Muscle layer of colon (tissue), 2 donors: Measurements from ENCODE around the gene FBXL19.

Experiments used
- H3K27ac ChIP-seq: one replicate; pipeline ENCODE4 v1.7.0; 2013; ENCODE audit warnings: low read depth, mild to moderate bottlenecking, low read length, moderate library complexity
- H3K27me3 ChIP-seq, 2 donors: one replicate each; pipeline ENCODE4 v1.7.0; 2013; ENCODE audit warnings: low read length in 2 of 2, mild to moderate bottlenecking in 2 of 2; ENCODE audit not compliant: insufficient read depth in 2 of 2, control insufficient read depth in 1 of 2
- H3K36me3 ChIP-seq: one replicate; pipeline ENCODE4 v1.7.0; 2013; ENCODE audit warnings: mild to moderate bottlenecking, low read length; ENCODE audit not compliant: insufficient read depth
- H3K4me1 ChIP-seq: one replicate; pipeline ENCODE4 v1.7.0; 2013; ENCODE audit warnings: mild to moderate bottlenecking, low read length; ENCODE audit not compliant: insufficient read depth
- H3K4me3 ChIP-seq, 2 donors: one replicate each; pipeline ENCODE4 v1.7.0; 2013; ENCODE audit warnings: low read length in 2 of 2, low read depth in 1 of 2, mild to moderate bottlenecking in 1 of 2, moderate library complexity in 1 of 2
- H3K9ac ChIP-seq: one replicate; pipeline ENCODE4 v1.7.0; 2013; ENCODE audit warnings: low read length
- H3K9me3 ChIP-seq: one replicate; pipeline ENCODE4 v1.7.0; 2013; ENCODE audit warnings: mild to moderate bottlenecking, low read length
- donor health status: abdominal sarcoma.
- donor health status: Adenocarcinoma of cecum.

Gene FBXL19

DNA sequence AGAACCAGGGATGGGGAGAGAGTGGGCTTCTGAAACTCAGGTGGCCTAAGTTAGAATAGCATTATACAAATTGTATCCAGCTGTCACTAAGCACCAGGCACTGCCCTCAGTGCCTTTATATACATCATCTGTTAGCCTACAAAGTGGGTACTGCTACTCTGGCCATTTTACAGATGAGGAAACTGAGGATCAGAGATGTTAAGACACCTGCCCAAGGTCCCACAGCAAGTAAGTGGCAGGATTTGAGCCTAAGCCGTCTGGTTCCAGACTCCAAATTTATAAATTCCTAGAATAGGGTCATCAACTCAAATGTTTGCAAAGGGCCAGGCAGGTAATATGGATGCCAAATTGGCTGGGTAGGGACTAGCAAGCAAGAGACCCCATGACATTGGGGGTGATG is 27.8 kb downstream of the FBXL19 start:
- H3K9ac ChIP-seq, result no peak overlapping the region
- peaks cover 31% of the 10 kb centered on the region for H3K4me1 ChIP-seq
- H3K4me3 ChIP-seq, result peak overlapping the region in 1 of 2 donors; percentile 21
- peak overlapping the region; percentile 35 for H3K27ac ChIP-seq
- no peaks in the 10 kb centered on the region for H3K27me3 ChIP-seq
- no peaks in the 10 kb centered on the region for H3K9me3 ChIP-seq
- no peaks in the 10 kb centered on the region for H3K36me3 ChIP-seq

DNA sequence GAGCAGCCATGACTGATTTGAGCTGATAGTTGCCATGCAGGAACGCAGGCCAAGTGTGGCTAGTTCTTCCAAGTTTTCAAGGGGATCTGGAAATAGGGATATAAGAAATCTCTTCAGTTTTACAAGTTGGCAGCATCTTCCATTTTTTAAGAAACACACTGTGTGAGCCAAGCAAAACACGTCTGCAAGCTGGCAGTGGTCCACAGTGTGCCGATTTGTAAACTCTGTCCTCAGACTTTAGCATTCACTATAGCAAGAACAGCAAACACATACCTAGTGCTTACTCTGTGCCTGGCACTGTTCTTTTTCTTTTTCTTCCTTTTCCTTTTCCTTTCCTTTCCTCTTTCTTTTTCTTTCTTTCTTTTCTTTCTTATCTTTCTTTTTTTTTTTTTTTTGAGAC is 28.4 kb downstream of the FBXL19 start:
- H3K4me3 ChIP-seq, result peak overlapping the region in 1 of 2 donors; percentile 21
- H3K27me3 ChIP-seq, result no peaks in the 10 kb centered on the region
- H3K4me1 ChIP-seq, result peaks cover 35% of the 10 kb centered on the region
- H3K36me3 ChIP-seq, result no peaks in the 10 kb centered on the region
- H3K9me3 ChIP-seq, result no peaks in the 10 kb centered on the region
- H3K9ac ChIP-seq, result no peak overlapping the region
- peak overlapping the region; percentile 35 for H3K27ac ChIP-seq

DNA sequence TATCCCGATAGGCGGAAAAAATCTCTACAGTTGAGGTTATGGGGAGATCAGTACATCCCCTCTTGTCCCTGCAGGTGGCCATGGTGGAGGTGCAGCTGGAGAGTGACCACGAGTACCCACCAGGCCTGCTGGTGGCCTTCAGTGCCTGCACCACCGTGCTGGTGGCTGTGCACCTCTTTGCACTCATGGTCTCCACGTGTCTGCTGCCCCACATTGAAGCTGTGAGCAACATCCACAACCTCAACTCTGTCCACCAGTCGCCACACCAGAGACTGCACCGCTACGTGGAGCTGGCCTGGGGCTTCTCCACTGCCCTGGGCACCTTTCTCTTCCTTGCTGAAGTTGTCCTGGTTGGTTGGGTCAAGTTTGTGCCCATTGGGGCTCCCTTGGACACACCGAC is 29.7 kb downstream of the FBXL19 start:
- Histone ChIP-seq H3K9me3 (no peaks in the 10 kb centered on the region), H3K27me3 (no peaks in the 10 kb centered on the region), H3K4me3 (no peak overlapping the region), H3K9ac (no peak overlapping the region), H3K27ac (no peak overlapping the region), H3K36me3 (no peaks in the 10 kb centered on the region), H3K4me1 (peaks cover 37% of the 10 kb centered on the region)

DNA sequence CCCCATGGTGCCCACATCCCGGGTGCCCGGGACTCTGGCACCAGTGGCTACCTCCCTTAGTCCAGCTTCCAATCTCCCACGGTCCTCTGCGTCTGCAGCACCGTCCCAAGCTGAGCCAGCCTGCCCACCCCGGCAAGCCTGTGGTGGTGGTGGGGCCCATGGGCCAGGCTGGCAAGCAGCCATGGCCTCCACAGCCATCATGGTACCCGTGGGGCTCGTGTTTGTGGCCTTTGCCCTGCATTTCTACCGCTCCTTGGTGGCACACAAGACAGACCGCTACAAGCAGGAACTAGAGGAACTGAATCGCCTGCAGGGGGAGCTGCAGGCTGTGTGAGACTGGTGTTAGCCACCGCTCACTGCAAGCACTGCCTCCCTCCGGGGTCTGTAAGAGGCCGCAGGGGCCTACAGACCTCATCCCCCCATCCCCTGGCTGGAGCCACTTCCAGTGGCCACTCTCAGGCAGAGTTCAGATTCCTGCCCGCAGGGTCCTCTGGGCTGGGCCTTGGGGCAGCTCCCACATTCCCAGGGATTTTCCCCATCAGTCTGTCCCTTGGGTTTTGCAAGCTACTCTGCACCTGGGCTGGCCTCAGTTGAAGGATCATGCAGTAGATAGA is 30.2 kb downstream of the FBXL19 start:
- Histone ChIP-seq H3K27ac (peak overlapping the region; percentile 55), H3K4me3 (no peak overlapping the region), H3K9ac (no peak overlapping the region), H3K36me3 (no peaks in the 10 kb centered on the region), H3K9me3 (no peaks in the 10 kb centered on the region), H3K27me3 (no peaks in the 10 kb centered on the region), H3K4me1 (peaks cover 39% of the 10 kb centered on the region)

DNA sequence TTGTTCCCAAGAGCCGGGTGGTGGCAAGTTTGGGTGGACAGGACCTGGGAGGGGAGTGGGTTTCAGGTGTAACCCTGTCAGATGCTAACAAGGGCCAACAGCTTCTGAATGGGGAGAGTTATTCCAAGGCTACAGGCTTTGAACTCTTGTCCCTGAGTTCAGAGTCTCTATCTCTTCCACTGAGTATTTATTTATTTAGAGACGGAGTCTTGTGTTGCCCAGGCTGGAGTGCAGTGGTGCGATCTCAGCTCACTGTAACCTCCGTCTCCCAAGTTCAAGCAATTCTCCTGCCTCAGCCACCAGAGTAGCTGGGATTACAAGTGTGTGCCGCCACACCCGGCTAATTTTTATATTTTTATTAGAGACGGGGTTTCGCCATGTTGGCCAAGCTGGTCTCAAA is 31.6 kb downstream of the FBXL19 start:
- H3K27me3 ChIP-seq, result no peaks in the 10 kb centered on the region
- peaks cover 12% of the 10 kb centered on the region for H3K36me3 ChIP-seq
- H3K27ac ChIP-seq, result no peak overlapping the region
- peaks cover 47% of the 10 kb centered on the region for H3K4me1 ChIP-seq
- H3K9me3 ChIP-seq, result no peaks in the 10 kb centered on the region
- H3K4me3 ChIP-seq, result no peak overlapping the region
- H3K9ac ChIP-seq, result no peak overlapping the region

DNA sequence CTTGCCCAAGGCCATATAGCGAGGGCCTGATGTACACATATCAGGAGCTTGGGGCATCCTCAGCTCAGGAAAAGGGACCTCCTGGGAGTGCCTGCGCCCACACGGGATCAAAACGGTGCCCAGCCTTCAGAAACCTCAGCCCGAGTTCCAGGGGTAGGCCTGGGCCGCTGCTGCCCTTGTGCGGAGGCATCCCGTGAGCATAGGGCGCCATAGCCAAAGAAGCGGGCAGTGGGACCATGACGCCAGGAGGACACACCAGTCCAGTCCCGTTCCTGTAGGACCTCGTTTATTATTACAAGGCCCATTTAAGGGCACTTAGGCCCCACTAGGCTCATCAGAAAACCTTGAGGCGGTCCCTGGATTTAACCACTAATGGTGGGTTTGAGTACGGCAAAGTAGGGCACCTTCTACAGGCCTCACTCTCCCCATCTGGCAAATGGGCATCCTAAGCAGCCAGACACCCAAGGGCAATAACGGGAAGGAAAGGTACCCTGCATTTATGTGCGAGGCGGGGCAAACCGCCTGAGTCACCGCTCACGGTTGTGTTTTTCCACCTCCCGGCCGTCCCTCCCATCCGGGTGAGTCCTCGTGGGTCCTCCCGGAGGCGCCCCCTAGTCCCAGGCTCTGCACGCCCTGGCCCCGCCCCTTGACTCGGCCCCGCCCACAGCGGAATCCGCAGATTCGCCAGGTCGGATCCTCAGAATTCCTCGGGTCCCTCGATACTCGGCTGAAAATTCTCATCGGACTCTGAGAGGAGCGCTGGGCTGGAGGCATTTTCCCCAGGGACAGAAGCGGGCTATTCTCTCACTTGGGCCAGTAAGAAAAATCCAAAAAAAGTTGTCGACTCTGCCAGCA is 33.5 kb downstream of the FBXL19 start:
- Histone ChIP-seq H3K4me3 (peak overlapping the region; percentile 82 to 95), H3K27me3 (no peaks in the 10 kb centered on the region), H3K9ac (peak overlapping the region; percentile 75), H3K9me3 (no peaks in the 10 kb centered on the region), H3K36me3 (peaks cover 29% of the 10 kb centered on the region), H3K4me1 (peaks cover 29% of the 10 kb centered on the region), H3K27ac (peak overlapping the region; percentile 98)

DNA sequence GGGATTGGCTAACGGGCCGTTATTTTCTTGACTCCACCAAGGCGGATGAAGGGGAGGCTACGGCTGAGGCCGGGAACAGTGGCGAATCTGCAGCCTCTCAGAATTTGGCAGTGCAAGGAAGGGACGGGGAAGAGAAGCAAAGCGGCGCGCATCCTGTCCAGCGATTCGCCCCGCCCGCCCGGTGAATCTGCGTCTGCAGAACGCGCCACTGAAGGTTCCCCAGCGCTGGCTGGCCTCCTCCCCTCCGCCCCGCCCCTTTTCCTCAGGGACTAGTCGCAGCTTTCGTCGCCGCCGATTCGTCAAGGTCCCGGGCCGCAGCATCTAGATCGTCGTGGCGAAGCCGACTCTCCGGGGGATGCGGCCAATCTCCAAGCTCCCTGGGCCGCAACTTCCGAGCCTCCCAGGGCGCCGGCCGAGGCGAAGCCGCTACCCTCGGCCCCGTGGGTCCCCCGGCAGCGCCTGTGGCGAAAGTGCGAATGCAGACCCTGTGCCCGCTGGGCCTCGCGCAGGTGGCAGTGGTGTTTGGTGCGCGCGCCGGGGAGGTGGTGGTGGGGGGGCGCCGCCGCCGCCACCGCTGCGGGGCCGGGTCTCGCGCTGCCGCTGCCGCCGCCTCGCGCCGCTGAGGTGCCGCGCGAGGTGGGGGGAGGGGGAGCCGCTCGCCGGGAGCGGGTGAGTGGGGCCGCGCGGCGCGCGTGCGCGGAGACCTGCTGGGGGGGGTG is 34.2 kb downstream of the FBXL19 start, which contains the start of gene SETD1A:
Gene SETD1A (plus strand): TSS at position 299 of the 719 bp plus-strand sequence. CDS start 978 bp downstream, outside the sequence.
- Histone ChIP-seq H3K4me1 (peaks cover 29% of the 10 kb centered on the region), H3K27me3 (no peaks in the 10 kb centered on the region), H3K36me3 (peaks cover 37% of the 10 kb centered on the region), H3K9me3 (no peaks in the 10 kb centered on the region), H3K9ac (peak within 1 kb of the TSS; percentile 75), H3K27ac (peak within 1 kb of the TSS; percentile 98), H3K4me3 (peak within 1 kb of the TSS; percentile 82 to 95)

DNA sequence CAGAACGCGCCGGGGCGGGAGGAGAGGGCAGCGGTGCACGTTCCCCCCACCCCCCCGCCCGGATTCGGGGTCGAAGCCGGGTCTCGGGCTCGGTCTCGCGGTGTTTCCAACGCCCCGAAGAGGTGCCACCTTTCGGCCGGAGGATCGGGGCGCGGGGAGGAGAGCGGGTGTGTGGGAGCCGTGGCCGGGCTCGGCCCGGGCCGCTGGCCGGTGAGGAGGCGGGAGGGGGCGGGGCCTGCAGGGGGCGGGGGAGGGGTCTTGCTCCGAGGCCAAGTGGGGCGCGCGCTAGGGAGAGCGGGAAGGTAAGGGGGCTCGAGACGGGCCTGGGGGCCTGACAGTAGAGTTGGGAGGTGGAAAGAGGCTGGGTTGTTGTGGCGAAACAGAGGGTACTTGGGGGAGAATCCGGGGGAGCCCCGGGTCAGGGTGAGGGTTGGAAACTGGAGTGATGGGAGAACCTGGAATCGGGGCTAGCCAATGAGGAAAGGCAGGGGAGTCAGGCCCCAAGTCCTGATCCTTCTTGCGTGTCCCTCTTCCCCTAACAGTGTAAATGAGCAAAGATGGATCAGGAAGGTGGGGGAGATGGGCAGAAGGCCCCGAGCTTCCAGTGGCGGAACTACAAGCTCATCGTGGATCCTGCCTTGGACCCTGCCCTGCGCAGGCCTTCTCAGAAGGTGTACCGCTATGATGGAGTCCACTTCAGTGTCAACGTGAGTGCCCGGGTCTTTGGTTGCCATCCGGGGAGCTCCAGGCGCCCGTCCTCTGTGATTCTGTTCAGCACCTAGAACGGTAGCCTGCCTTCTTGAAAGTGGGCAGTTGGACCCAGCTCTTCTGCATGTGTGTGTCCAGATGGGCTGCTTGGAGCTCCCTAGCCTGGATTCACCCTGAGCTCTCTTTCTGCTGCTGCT is 35.1 kb downstream of the FBXL19 start:
- H3K9me3 ChIP-seq, result no peaks in the 10 kb centered on the region
- H3K4me1 ChIP-seq, result peaks cover 29% of the 10 kb centered on the region
- H3K4me3 ChIP-seq, result peak overlapping the region; percentile 47 to 58
- H3K36me3 ChIP-seq, result peaks cover 45% of the 10 kb centered on the region
- peak overlapping the region; percentile 23 for H3K9ac ChIP-seq
- no peaks in the 10 kb centered on the region for H3K27me3 ChIP-seq
- no peak overlapping the region for H3K27ac ChIP-seq

DNA sequence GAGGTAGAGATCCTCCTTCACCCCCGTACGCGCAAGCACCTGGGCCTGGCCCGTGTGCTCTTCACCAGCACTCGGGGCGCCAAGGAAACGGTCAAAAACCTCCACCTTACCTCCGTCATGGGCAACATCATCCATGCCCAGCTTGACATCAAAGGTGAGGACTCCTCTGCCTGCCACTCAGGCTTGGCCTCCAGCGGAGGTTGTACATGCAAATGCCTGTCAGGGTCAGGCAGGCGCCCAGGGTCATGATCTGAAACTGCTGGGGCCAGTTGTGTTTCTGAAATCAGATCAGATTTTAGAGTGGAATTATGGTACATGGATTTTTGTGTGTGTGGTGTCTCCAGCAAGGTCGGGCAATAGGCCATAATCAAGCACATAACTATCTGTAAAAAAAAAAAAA is 38.0 kb downstream of the FBXL19 start:
- no peak overlapping the region for H3K9ac ChIP-seq
- H3K4me3 ChIP-seq, result no peak overlapping the region
- peaks cover 69% of the 10 kb centered on the region for H3K36me3 ChIP-seq

DNA sequence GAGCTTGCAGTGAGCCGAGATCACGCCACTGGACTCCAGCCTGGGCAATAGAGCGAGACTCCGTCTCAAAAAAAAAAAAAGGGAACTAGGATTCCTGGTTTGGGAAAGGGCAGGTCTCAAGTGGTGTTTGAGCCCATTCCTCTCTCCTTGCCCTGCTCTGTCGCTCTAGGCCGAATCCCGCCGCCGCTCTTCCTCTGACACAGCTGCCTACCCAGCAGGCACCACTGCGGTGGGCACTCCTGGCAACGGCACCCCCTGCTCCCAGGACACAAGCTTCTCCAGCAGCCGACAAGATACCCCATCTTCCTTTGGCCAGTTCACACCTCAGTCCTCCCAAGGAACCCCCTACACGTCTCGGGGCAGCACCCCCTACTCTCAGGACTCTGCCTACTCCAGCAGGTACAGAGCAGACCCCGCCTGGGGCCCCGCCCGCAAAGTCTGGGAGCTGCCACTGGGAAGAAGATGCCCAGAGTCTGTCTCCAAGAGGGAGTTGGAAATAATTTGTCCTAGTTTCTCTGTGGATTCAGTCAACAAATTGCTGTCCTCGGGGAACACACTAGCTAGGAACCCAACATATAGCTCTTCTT is 40.6 kb downstream of the FBXL19 start:
- peaks cover 84% of the 10 kb centered on the region for H3K36me3 ChIP-seq
- no peaks in the 10 kb centered on the region for H3K27me3 ChIP-seq
- no peaks in the 10 kb centered on the region for H3K9me3 ChIP-seq
- no peak overlapping the region for H3K9ac ChIP-seq
- peaks cover 9% of the 10 kb centered on the region for H3K4me1 ChIP-seq
- no peak overlapping the region for H3K4me3 ChIP-seq
- H3K27ac ChIP-seq, result no peak overlapping the region

More for the DNA sequence above, 38.0 kb downstream of the FBXL19 start:
- Histone ChIP-seq H3K27ac (no peak overlapping the region), H3K9me3 (no peaks in the 10 kb centered on the region), H3K4me1 (peaks cover 21% of the 10 kb centered on the region), H3K27me3 (no peaks in the 10 kb centered on the region)
